Endometrial microvascular endothelial cells (primary cell): Measurements from ENCODE around the gene LPIN1. TPM values are rescaled to one million over a fixed set of nuclear protein-coding genes. Genes with fewer than 3 reads are reported as not detected.
"Not testable (repeated sequence)": the region's sequence is repeated elsewhere in the genome, so short reads cannot be mapped to it uniquely, and the experiment has no call there.

Experiments used
- in situ Hi-C: cut with HindIII; loops from 2 replicates; pipeline ENCODE4 v1.10.0; 2017; ENCODE audit warnings: low sequenced_read_pairs, low pct_unique_long_range_greater_than_20kb; ENCODE audit errors: inconsistent ontology term
- total RNA-seq: library from RNA; depleted of rRNA; stranded (reverse); fragments of >200 nt; gene quantifications from one replicate; pipeline ENCODE4 v1.2.3, GENCODE V29; 2015; ENCODE audit errors: inconsistent ontology term

Gene LPIN1
- total RNA-seq, 1 donor from 2014 or later = 30.8 TPM

DNA sequence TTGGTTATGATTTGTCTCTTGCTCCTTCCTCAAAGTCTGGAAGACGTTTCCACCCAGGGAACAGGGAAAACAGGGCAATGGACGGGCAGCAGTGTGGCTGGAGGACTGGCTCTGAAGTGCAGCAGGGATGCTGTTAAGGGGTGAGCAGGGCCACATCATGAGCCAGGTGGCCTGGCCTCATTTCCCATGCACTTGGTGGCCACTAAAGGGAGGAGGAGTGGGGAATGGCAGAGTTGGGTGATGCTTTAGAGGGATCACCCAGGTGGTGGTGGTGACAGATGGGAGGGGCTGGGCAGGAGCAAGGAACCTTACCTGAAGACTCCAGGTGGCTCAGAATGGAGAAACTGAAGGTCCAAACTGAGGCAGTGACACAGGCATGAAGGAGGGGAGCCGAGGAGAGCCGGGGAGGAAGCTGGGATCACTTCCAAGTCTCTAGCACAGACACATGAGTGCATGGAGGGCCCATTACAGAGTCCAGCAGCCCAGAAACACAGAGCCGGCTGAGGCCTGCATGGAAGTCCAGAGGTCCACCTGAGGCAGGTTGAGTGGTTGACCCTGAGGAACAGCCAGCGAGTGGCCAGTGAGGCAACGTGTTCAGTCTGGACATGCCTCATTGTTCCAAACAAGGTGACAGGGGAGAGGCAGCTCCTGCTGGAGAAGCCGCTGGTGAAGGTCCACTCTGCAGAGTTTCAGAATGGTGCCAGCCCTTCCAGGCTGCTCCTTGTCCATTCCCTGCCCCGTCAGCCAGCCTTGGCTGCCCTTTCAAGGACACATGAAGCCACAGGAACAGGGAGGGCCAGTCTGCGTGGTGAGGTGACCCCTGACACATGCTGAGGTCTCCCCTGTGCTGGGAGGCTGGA, 91.7 kb downstream of the LPIN1 start:
- in situ Hi-C loops = no loop called here

DNA sequence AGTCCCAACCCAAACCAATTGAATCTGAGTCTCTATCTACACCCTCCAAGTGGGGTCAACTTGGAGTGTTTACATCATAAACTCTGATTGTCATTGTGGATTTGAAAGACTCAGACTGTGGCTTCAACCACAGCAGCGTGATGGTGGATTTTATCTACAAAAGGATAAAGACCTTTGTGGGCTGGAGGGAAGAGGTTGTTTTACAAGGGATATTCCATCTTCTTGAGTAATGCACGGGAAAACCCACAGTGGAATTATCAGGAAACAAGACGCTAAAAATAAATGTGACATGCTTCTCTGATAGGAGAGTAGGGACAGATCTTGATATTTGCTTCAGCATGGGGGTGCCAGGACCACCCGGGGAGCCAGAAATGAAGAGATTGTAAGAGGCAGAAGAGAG, 93.5 kb downstream of the LPIN1 start:
- in situ Hi-C loops = no loop called here

DNA sequence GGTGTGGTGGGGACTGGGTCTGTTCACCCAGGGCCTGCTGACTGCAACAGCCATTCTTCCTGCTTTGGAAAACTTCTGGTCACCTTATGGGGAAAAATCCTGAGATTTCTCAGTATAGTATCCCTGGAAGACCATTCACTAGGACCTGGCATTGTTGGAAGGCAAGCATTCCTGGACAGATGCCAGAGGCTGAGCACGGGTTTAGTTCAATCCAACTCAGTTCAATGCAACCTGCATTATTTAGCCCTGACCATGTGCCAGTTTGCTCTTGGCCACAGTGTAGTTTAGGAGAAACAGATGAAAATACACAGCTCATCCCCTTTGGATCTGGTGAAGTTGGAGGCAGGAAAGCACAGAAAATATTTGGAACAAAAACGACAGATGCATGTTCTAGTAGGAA, 95.9 kb downstream of the LPIN1 start:
- in situ Hi-C loops = no loop called here

DNA sequence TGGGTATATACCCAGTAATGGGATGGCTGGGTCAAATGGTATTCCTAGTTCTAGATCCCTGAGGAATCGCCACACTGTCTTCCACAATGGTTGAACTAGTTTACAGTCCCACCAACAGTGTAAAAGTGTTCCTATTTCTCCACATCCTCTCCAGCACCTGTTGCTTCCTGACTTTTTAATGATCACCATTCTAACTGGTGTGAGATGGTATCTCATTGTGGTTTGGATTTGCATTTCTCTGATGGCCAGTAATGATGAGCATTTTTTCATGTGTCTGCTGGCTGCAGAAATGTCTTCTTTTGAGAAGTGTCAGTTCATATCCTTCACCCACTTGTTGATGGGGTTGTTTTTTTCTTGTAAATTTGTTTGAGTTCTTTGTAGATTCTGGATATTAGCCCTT, 98.4 kb downstream of the LPIN1 start:
- in situ Hi-C loops = not testable (repeated sequence)

DNA sequence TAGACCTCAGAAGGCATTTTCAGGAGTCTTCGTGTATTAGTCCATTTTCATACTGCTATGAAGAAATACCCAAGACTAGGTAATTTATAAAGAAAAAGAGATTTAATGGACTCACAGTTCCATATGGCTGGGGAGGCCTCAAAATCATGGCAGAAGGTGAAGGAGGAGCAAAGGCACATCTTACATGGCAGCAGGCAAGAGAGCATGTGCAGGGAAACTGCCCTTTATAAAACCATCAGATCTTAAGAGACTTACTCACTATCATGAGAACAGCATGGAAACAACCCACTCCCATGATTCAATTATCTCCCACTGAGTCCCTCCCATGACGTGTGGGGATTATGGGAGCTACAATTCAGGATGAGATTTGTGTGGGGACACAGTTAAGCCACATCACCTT, 101.5 kb downstream of the LPIN1 start:
- in situ Hi-C loops = not testable (repeated sequence)

DNA sequence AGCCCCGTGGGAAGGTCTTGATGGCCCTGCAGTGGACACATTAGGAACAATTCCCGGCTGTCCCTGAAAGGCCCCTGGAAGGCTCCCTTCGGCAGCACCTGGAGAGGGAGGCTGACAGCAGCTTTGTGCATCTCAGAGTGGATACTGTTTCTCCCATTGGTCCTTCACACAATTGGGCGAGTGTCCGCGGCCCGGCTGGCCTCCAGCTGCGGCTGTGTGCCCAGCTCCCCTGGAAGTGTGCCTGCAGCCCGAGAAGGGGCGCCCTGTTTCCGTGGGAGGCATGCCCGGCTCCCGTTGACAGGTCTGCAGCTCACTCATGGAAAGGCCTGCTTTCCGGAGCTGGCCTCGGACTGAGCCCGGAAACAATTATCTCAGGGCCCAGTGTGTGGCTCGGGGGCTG, 103.7 kb downstream of the LPIN1 start:
- in situ Hi-C loops = loop anchor here (25.0 kb wide), 1 partner anchor 1162 kb away; no protein-coding TSS in a partner anchor

DNA sequence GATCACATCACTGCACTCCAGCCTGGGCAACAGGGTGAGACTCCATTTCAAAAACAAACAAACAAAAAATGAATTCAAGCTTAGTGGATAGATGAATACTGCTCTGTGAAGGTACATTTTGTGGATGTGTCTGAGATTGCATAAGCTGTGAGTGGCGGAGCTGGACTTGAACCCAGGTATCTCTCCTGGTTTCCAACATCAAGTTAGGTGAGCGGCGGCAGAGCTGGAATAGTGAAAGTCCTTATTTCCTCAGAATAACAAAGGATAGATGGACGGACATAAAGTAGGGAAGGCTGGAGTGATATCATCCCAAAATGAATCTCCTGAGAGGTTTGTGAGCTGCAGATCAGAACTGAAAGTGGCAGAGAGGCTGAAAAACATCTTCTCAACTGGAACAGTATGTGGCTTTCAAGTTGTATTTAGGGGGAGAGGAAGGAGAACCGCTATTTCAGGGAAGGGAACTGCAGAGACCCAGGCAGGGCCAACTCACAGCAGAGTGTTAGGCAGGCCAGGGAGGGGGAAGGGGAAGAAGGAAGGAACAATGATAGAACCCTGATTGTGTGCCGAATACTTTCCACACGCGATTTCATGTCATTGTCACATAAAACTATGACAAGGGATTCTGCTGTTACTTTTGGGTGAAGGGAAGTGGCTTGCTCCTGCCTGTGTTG, 106.2 kb downstream of the LPIN1 start:
- in situ Hi-C loops = loop anchor here (25.0 kb wide), 1 partner anchor 1160 kb away; no protein-coding TSS in a partner anchor

DNA sequence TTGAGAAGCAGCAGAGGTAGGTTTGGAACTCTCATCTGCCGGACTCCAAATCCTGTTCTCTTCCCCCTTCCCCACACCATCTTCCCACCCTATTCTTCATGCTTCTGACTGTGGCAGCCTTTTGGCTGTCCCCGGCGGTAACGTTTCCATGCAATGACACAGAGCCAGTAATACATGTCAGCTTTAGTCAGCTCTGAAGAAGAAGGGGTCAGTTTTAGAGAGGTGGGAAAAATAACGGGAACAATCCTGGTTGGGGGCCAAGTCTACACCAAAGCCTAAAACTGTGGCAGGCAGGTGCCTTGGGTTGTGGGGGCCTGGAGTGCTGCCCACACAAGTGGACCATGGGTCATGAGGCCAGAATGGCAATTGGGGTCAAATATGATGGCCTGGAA, 106.8 kb downstream of the LPIN1 start:
- in situ Hi-C loops = loop anchor here (25.0 kb wide), 1 partner anchor 1159 kb away; no protein-coding TSS in a partner anchor

DNA sequence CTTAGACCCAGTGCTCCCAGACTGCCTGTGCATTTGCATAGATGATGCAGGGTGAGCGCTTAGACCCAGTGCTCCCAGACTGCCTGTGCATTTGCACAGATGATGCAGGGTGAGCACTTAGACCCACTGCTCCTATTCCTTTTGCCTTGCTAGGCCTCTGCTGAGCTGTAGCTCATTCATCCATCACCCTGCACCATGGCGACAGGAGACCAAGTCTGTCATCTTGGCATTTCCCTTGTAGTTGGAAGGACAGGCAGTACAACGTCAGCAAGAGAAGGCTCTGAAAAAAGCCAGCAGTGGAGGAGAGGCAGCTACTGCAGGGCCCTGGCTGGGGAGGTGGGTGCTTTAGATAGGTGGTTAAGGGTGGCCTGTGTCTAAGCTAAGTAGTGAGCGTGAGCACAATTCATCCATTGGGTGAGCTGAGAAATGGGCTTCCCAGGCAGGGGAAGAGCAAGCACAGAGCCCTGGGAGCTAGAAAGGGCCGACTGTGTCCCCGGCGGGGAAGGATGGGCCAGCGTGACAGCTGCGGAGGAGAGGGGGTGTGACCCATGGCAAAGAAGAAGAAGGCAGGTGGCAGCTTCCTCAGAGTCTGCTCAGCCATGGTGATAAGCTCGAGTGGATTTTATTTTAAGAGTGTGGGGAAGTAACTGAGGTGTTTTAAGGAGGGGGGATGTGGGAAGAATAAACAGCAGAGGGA, 108.8 kb downstream of the LPIN1 start:
- in situ Hi-C loops = loop anchor here (25.0 kb wide), 1 partner anchor 1157 kb away; no protein-coding TSS in a partner anchor

DNA sequence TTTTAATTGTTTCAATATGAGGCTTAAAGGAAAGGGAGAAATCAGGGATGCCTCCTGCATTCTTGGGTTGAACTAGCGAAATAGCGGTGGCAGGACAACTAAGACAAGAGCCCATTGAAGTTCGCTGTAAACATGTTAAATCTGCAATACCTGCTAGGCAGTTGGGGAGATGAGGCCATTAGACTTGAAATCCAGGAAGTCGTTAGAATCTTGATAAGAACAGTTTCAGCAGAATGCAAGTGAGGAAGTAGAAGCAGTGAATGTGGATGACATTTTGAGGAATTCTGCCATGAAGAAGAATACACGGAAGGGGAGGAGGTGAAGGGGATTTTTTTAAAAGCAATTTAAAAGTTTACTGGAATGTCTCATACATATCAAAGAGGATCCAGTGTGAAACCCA, 109.7 kb downstream of the LPIN1 start:
- in situ Hi-C loops = loop anchor here (25.0 kb wide), 1 partner anchor 1156 kb away; no protein-coding TSS in a partner anchor

DNA sequence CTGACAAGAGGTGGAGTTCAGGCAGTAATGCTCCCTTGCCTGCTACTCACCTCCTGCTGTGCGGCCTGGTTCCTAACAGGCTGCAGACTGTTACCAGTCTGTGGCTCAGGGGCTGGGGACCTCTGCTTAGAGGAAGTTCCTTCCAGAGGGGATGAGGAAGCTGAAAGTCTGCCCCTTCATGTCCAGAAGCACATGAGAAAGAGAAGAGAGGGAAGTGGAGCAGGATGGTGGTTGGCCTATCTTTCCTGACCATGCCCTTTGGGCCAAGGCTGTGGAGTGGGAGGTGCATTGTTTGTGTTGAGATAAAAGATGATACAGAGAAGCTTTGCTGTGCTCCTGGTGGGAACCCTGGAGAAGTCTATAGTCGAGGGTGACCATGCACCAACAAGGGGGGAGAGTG, 112.5 kb downstream of the LPIN1 start:
- in situ Hi-C loops = loop anchor here (25.0 kb wide), 1 partner anchor 1153 kb away; no protein-coding TSS in a partner anchor

DNA sequence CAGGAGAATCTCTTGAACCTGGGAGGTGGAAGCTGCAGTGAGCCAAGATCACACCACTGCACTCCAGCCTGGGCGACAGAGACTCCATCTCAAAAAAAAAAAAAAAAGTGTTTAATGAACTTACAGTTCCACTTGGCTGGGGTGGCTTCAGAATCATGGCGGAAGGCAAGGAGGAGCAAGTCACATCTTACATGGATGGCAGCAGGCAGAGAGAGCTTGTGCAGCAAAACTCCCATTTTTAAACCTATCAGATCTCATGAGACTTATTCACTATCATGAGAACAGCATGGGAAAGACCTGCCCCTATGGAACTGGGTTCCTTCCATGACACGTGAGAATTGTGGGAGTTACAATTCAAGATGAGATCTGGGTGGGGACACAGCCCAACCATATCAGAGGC, 113.5 kb downstream of the LPIN1 start:
- in situ Hi-C loops = loop anchor here (25.0 kb wide), 1 partner anchor 1152 kb away; no protein-coding TSS in a partner anchor

DNA sequence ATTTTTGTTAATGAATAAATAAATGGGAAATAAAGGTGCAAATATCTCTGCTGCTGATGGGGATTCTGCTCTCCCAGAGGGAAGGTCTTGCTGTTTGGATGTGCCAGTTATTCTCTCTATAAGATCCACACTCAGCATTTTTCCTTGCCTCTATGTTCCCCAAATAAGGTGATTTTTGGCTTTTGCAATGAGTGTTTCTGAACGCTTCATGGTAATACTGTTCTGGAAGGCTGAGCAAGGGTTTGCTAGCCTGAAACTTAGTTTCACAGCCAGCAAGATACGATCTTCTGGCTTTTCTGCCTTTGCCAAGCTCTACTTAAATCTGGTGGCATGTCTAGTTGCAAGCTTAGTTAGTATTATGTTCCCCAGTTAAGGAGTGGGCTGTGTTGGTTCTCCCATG, 114.6 kb downstream of the LPIN1 start:
- in situ Hi-C loops = loop anchor here (25.0 kb wide), 1 partner anchor 1151 kb away; no protein-coding TSS in a partner anchor

DNA sequence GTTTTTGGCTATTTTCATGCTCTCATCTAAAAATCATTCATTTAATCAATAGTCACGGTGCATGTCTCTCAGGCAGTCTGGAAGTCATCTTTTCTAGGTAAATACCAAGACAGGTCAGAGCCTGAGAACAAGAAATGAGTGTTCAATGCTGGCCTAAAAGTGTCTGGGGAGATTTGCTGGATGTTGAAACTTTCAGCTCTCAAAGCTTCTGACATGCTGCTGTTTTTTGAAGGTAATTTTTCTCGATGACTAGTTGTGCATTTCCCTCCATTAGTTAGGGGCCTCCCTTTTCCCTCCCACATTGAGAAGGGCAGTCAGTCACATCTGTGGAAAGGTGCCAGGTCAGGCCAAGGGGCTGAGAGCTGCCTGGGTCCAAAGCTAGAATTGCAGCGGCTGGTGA, 115.6 kb downstream of the LPIN1 start:
- in situ Hi-C loops = loop anchor here (25.0 kb wide), 1 partner anchor 1150 kb away; no protein-coding TSS in a partner anchor

DNA sequence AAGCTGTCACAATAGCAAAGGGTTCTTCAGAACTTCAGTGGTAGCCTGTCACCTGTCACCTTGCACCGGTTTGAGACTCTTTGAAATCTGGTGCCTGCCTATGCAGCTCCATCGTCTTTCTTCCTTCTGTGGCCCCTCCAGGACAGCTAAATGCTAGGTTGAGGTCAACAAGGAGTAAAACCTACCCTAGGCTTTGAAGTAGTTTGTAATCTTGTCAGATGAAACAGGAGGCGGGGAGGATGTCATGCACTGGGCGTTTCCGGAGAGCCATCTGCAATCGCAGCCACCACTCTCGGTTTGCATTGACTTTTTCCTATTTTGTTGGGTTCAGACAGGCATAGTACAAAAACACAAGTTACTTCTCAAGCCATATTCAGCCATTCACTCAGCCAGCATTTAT, 116.7 kb downstream of the LPIN1 start:
- in situ Hi-C loops = loop anchor here (25.0 kb wide), 1 partner anchor 1149 kb away; no protein-coding TSS in a partner anchor

DNA sequence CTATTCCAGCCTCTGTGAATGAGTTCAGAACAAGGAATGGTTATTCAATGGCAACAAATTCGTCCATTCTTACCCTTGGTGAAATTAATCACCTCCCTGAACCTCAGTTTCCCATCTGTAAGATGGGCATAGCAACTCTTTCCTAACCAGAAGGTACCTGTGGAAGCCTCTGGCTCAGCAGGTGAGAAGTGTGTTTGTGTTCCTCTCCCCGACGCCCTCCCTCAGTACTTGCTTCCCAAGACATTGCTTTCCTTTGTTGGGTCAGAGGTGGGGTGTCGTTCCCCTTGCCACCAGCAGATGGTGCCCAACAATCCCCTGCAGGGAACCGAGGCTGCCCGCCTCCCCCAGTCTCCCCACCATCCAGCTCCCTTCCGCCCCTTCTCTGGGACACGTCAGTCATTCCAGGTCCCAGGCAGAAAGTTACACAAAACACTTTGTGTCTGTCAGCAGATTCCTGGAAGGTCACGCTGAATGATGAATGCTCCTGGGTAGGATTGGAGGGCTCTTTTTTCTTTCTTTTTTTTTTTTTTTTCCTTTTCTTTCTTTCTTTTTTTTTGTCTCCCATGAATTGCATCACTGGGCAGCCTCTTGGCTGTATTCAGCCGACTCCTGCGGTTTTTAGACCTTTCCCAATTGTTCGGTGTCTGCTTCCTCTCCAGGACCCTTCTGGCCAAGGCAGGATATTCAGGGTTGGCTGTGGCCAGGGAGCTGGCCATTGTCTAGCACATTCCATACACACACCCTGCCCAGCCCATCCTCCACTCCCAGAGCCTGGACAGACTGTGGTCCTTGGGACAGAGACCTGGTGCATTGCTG, 117.3 kb downstream of the LPIN1 start:
- in situ Hi-C loops = loop anchor here (25.0 kb wide), 1 partner anchor 1149 kb away; no protein-coding TSS in a partner anchor

DNA sequence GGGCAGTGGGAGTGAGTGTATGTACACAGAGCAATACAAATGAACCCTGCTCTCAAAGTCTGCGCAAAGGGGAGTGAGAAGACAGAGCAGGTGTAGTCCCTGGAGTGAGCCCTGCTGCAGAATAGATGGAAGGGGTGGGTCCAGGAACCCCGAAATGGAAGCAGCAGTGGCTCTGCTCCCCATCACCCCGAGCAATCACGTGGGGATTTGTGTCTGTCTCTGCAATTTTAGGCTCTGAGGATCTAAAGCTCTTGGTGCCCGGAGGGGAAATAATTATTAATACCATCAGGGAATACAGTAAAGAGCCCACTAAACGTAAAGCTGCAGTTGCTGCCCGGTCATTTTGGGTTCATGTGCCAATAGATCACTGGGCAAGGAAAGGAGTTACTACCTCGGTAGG, 118.3 kb downstream of the LPIN1 start:
- in situ Hi-C loops = loop anchor here (25.0 kb wide), 1 partner anchor 1148 kb away; no protein-coding TSS in a partner anchor

DNA sequence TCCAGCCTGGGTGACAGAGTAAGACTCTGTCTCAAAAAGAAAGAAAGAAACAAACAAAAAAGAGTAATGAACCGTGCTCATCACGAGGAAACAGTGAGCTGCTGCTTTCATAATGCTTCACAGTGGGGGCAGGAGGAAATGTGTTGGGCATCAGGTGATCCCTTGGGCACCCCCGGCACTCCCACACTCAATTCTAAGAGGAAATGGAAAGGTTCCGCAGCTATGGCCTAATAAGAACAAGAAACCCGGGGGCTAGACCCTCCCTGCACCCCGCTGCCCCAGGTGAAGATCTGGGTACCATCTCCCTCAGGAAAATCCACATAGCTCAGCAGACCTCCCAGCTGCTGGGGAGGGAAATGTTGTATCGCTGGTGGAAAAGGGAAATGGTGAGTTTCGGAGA, 118.9 kb downstream of the LPIN1 start:
- in situ Hi-C loops = loop anchor here (25.0 kb wide), 1 partner anchor 1147 kb away; no protein-coding TSS in a partner anchor
